Measurements from ENCODE around the gene MYOZ3.

The MYOZ3 gene

DNA sequence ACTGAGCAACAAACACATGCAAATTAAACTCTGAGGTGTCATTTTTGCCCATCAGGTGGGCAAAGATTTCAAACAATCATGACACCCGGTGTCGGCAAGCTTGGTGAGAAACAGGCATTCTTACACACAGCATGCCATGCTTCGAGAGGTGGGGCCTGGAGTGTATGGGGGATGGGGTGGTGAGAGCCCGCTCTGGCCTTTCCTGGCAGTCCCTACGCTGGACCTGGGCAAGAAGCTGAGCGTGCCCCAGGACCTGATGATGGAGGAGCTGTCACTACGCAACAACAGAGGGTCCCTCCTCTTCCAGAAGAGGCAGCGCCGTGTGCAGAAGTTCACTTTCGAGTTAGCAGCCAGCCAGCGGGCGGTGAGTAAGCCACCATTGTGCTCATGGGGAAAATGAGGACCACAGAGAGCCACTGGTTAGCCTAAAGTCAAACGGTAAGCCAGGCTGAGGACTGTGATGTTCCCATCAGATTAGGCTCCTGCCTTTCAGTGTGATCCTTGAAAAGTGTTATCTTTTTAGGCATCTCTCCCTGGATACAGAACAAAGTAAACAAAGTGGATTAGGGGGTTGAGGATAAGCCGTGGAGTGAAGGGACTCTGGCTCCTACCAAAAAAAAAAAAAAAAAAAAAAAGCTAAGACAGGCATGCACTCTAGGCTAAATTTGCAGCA, 9.4 kb downstream of the MYOZ3 start:
- Histone ChIP-seq H3K27me3 (ENCODE audit: insufficient read depth, low read length) (no peaks in the 10 kb centered on the region; the same call in 1 of the 2 replicates), H3K4me1 (ENCODE audit: insufficient read depth, low read length) (peaks cover 20% of the 10 kb centered on the region; the same call in 1 of the 2 replicates), H3K9me3 (ENCODE audit: insufficient read depth, low read depth, low read length) (no peaks in the 10 kb centered on the region), H3K4me3 (ENCODE audit: low read length) (peak overlapping the region; percentile 77; the same call in 1 of the 2 replicates), H3K9ac (ENCODE audit: low read depth, low read length) (peak overlapping the region; percentile 93; the same call in 1 of the 2 replicates), H3K36me3 (ENCODE audit: insufficient read depth, low read depth, low read length) (peaks cover 9% of the 10 kb centered on the region; the same call in 1 of the 2 replicates), H3K27ac (ENCODE audit: low read length) (no peak overlapping the region)

DNA sequence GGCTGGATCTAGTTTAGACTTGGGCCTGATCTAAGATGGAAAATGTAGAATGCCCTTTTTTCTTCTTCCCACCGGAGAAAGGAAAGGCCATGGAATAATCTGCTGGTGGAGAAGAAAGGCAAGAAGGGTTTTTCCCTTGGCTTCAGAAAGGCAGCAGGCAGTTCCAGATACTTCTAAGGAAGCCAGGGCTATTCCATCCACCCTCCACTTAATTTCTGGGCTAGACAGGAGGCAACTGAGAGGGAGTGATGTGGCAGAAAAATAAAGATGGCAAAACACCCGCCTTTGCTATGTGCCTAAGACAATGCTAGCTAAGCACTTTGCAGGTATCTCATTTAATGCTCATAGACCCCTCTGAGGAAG, 9.9 kb downstream of the MYOZ3 start:
- H3K9ac ChIP-seq (ENCODE audit: low read depth, low read length) = peak overlapping the region; percentile 93; the same call in 1 of the 2 replicates
- no peak overlapping the region for H3K27ac ChIP-seq (ENCODE audit: low read length)
- H3K9me3 ChIP-seq (ENCODE audit: insufficient read depth, low read depth, low read length) = no peaks in the 10 kb centered on the region
- H3K36me3 ChIP-seq (ENCODE audit: insufficient read depth, low read depth, low read length) = peaks cover 9% of the 10 kb centered on the region; the same call in 1 of the 2 replicates
- H3K4me3 ChIP-seq (ENCODE audit: low read length) = peak overlapping the region; percentile 77
- peaks cover 20% of the 10 kb centered on the region; the same call in 1 of the 2 replicates for H3K4me1 ChIP-seq (ENCODE audit: insufficient read depth, low read length)
- H3K27me3 ChIP-seq (ENCODE audit: insufficient read depth, low read length) = no peaks in the 10 kb centered on the region; the same call in 1 of the 2 replicates

DNA sequence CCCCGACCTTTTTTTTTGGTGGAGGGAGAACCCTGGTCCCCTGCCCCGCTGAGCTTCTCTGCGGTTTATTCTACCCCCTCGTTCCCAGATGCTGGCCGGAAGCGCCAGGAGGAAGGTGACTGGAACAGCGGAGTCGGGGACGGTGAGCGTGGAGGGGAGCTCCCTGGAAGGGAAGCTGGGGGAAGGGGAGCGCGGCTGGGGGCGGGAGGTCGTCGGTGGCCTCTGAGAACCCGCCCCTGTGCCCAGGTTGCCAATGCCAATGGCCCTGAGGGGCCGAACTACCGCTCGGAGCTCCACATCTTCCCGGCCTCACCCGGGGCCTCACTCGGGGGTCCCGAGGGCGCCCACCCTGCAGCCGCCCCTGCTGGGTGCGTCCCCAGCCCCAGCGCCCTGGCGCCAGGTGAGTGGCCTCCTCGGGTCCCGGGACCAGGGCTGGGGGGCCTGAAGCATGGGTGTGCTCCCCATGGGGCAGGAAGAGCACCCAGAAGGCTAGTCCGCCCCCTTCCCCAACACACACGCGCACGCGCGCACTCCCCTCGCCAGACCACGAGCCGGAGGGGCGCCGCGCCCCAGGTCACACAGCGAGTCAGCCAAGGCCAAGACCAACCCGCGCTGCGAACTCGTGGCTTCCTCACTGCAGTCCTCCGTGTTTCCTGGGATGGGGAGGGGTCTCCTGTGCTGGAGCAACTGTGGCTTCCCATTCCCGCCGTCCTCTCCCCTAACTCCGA, 10.6 kb downstream of the MYOZ3 start:
- Histone ChIP-seq H3K9me3 (ENCODE audit: insufficient read depth, low read depth, low read length) (no peaks in the 10 kb centered on the region), H3K27me3 (ENCODE audit: insufficient read depth, low read length) (no peaks in the 10 kb centered on the region; the same call in 1 of the 2 replicates), H3K36me3 (ENCODE audit: insufficient read depth, low read depth, low read length) (peaks cover 11% of the 10 kb centered on the region; the same call in 1 of the 2 replicates), H3K4me1 (ENCODE audit: insufficient read depth, low read length) (peaks cover 20% of the 10 kb centered on the region; the same call in 1 of the 2 replicates), H3K27ac (ENCODE audit: low read length) (peak overlapping the region; percentile 79), H3K4me3 (ENCODE audit: low read length) (peak overlapping the region; percentile 77), H3K9ac (ENCODE audit: low read depth, low read length) (peak overlapping the region; percentile 93)

DNA sequence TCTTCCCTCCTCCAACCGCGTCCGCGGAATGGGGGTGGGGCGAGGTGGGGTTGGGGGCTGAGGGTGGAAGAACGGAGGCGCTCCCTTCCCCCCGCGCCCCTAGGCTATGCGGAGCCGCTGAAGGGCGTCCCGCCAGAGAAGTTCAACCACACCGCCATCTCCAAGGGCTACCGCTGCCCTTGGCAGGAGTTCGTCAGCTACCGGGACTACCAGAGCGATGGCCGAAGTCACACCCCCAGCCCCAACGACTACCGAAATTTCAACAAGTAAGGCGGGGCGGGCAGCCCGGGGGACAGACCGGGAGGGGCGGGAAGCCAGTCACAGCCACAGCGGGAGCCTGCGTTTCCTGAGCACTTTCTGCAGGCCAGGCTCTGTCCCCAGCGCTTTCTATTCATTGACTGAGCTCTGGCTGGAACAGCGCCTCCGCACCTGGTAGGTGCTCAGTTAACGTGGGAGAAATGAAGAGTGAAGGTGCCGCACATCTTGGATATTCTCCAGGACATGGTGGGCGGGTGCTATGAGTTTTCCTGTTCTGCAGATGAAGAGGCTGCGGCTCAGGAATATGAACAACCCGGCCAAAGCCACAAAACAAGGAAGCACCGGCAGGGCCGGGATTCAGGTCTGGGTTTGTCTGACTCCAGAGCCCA, 11.3 kb downstream of the MYOZ3 start:
- no peaks in the 10 kb centered on the region; the same call in 1 of the 2 replicates for H3K27me3 ChIP-seq (ENCODE audit: insufficient read depth, low read length)
- H3K4me3 ChIP-seq (ENCODE audit: low read length) = peak overlapping the region; percentile 77
- H3K4me1 ChIP-seq (ENCODE audit: insufficient read depth, low read length) = peaks cover 20% of the 10 kb centered on the region; the same call in 1 of the 2 replicates
- peaks cover 14% of the 10 kb centered on the region; the same call in 1 of the 2 replicates for H3K36me3 ChIP-seq (ENCODE audit: insufficient read depth, low read depth, low read length)
- H3K9me3 ChIP-seq (ENCODE audit: insufficient read depth, low read depth, low read length) = no peaks in the 10 kb centered on the region
- H3K27ac ChIP-seq (ENCODE audit: low read length) = peak overlapping the region; percentile 79
- H3K9ac ChIP-seq (ENCODE audit: low read depth, low read length) = peak overlapping the region; percentile 93; the same call in 1 of the 2 replicates

DNA sequence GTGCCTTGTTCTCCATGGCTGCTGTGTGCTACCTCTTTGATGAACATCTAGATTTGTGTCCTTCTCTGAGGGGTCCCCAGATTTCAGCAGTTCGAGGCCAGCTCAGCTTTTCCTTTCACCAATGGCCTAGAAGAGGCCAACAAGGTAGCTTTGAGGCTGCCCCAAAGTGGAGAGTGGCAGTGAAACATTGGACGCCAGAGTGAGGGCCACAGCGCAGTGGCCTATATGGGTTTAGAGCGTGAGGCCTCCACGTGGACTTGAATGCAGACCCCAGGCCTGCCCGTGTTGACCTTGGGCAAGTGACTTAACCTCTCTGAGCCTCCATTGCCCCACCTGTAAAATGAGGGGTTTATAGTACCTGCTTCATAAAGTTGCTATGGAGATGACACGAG, 11.8 kb downstream of the MYOZ3 start:
- Histone ChIP-seq H3K4me3 (ENCODE audit: low read length) (peak overlapping the region; percentile 77), H3K9me3 (ENCODE audit: insufficient read depth, low read depth, low read length) (no peaks in the 10 kb centered on the region), H3K27ac (ENCODE audit: low read length) (peak overlapping the region; percentile 79), H3K36me3 (ENCODE audit: insufficient read depth, low read depth, low read length) (peaks cover 12% of the 10 kb centered on the region; the same call in 1 of the 2 replicates), H3K27me3 (ENCODE audit: insufficient read depth, low read length) (no peaks in the 10 kb centered on the region; the same call in 1 of the 2 replicates), H3K9ac (ENCODE audit: low read depth, low read length) (peak overlapping the region; percentile 93; the same call in 1 of the 2 replicates), H3K4me1 (ENCODE audit: insufficient read depth, low read length) (peaks cover 20% of the 10 kb centered on the region; the same call in 1 of the 2 replicates)

DNA sequence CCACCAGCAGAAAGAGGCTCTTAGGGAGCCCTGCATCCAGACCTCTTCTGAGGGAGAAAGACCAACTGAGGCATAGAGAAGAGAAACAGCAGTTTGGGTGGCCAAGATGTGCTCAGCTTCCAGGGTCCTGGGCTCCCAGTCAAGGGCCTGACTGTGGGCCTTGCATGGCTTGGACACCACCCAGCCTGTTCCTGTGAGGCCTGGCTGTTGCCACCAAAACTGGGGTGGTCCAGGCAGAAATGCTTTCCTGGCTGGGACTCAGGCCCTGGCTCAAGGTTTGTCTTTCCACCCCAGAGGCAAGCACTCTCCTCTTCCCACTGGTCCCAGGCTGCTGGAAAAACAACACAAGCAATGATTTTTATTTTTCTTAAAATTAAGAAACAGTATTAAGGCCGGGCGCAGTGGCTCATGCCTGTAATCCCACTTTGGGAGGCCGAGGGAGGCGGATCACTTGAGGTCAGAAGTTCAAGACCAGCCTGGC, 13.3 kb downstream of the MYOZ3 start:
- Histone ChIP-seq H3K4me3 (ENCODE audit: low read length) (no peak overlapping the region), H3K9ac (ENCODE audit: low read depth, low read length) (no peak overlapping the region), H3K4me1 (ENCODE audit: insufficient read depth, low read length) (peaks cover 20% of the 10 kb centered on the region; the same call in 1 of the 2 replicates), H3K27me3 (ENCODE audit: insufficient read depth, low read length) (no peaks in the 10 kb centered on the region; the same call in 1 of the 2 replicates), H3K36me3 (ENCODE audit: insufficient read depth, low read depth, low read length) (peaks cover 4% of the 10 kb centered on the region; the same call in 1 of the 2 replicates), H3K9me3 (ENCODE audit: insufficient read depth, low read depth, low read length) (no peaks in the 10 kb centered on the region), H3K27ac (ENCODE audit: low read length) (no peak overlapping the region)

DNA sequence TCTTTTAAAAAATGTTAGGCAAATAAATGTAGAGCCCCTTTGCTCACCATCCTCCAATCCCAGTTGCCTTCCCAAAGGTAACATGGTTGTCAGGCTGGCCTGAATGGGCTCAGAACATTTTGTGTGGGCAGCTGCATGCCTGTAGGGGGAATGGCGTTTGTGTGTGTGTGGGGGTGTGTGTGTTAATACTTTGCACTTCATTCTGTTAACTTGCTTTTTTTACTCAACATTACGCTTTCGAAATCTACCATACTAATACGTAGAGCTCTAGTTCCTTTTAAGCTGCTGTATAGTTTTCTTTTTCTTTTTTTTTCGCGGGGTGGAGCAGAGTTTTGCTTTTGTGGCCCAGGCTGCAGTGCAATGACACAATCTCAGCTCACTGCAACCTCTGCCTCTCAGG, 14.0 kb downstream of the MYOZ3 start:
- Histone ChIP-seq H3K9me3 (ENCODE audit: insufficient read depth, low read depth, low read length) (no peaks in the 10 kb centered on the region), H3K36me3 (ENCODE audit: insufficient read depth, low read depth, low read length) (peaks cover 4% of the 10 kb centered on the region; the same call in 1 of the 2 replicates), H3K4me1 (ENCODE audit: insufficient read depth, low read length) (peaks cover 20% of the 10 kb centered on the region; the same call in 1 of the 2 replicates), H3K27ac (ENCODE audit: low read length) (no peak overlapping the region), H3K9ac (ENCODE audit: low read depth, low read length) (no peak overlapping the region), H3K27me3 (ENCODE audit: insufficient read depth, low read length) (no peaks in the 10 kb centered on the region; the same call in 1 of the 2 replicates), H3K4me3 (ENCODE audit: low read length) (no peak overlapping the region)

DNA sequence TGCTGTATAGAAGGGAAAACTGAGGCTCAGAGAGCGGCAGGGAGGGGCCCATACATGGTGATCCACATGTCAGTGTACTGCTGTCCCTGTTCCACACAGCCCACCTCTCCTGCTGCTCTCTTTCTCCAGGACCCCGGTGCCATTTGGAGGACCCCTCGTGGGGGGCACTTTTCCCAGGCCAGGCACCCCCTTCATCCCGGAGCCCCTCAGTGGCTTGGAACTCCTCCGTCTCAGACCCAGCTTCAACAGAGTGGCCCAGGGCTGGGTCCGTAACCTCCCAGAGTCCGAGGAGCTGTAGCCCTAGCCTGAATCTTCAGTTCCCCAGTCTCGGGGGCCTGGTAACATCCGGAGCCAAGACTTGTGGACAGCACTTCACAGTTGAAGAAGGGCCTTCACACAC, 15.5 kb downstream of the MYOZ3 start:
- no peaks in the 10 kb centered on the region; the same call in 1 of the 2 replicates for H3K27me3 ChIP-seq (ENCODE audit: insufficient read depth, low read length)
- H3K36me3 ChIP-seq (ENCODE audit: insufficient read depth, low read depth, low read length) = peaks cover 4% of the 10 kb centered on the region; the same call in 1 of the 2 replicates
- H3K4me1 ChIP-seq (ENCODE audit: insufficient read depth, low read length) = peaks cover 9% of the 10 kb centered on the region; the same call in 1 of the 2 replicates
- no peak overlapping the region for H3K4me3 ChIP-seq (ENCODE audit: low read length)
- no peak overlapping the region for H3K27ac ChIP-seq (ENCODE audit: low read length)
- H3K9ac ChIP-seq (ENCODE audit: low read depth, low read length) = no peak overlapping the region
- H3K9me3 ChIP-seq (ENCODE audit: insufficient read depth, low read depth, low read length) = no peaks in the 10 kb centered on the region

DNA sequence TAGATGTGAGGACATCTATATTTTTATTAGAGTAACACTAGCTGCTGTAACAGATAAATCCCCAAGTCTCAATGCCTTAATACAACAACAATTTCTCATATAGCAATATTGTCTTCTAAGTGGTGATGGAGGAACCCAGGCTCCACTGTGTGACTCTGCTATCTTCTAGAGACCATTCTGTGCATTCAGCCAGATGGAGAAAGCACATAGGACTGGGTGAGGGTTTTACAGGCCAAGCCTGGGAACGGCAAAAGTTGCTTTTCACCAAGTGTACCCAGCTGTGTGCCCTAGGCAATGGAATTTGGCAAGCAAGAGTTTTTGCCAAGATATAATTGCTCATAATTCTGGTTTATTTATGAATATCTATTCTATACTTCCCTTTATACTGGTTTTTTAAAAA, 28.1 kb downstream of the MYOZ3 start:
- Histone ChIP-seq H3K27me3 (ENCODE audit: insufficient read depth, low read length) (no peaks in the 10 kb centered on the region), H3K27ac (ENCODE audit: low read length) (no peak overlapping the region), H3K36me3 (ENCODE audit: insufficient read depth, low read depth, low read length) (peaks cover 40% of the 10 kb centered on the region), H3K9me3 (ENCODE audit: insufficient read depth, low read depth, low read length) (no peaks in the 10 kb centered on the region), H3K9ac (ENCODE audit: low read depth, low read length) (no peak overlapping the region), H3K4me1 (ENCODE audit: insufficient read depth, low read length) (no peaks in the 10 kb centered on the region), H3K4me3 (ENCODE audit: low read length) (no peak overlapping the region)

DNA sequence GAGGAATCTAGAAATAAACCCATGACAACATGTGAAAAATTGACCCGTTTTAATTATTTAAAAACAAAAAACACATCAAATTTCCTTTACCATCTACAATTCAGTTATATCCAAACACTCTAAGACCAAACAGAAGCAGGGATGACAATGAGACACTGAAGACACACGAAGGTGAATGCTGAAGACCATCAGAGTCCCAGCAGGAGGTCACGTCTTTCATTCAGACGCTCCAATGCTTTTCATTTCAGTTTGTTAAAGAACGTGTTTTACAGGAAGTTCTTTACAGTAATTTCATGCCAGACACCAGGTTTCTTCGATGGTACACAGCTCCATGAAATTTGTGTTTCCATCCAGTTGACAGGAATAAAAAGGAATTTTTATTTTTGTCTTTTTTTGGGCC, 29.7 kb downstream of the MYOZ3 start:
- no peaks in the 10 kb centered on the region for H3K9me3 ChIP-seq (ENCODE audit: insufficient read depth, low read depth, low read length)
- H3K27me3 ChIP-seq (ENCODE audit: insufficient read depth, low read length) = no peaks in the 10 kb centered on the region
- no peak overlapping the region for H3K4me3 ChIP-seq (ENCODE audit: low read length)
- no peak overlapping the region for H3K27ac ChIP-seq (ENCODE audit: low read length)
- no peak overlapping the region for H3K9ac ChIP-seq (ENCODE audit: low read depth, low read length)
- H3K4me1 ChIP-seq (ENCODE audit: insufficient read depth, low read length) = no peaks in the 10 kb centered on the region
- H3K36me3 ChIP-seq (ENCODE audit: insufficient read depth, low read depth, low read length) = peaks cover 56% of the 10 kb centered on the region

DNA sequence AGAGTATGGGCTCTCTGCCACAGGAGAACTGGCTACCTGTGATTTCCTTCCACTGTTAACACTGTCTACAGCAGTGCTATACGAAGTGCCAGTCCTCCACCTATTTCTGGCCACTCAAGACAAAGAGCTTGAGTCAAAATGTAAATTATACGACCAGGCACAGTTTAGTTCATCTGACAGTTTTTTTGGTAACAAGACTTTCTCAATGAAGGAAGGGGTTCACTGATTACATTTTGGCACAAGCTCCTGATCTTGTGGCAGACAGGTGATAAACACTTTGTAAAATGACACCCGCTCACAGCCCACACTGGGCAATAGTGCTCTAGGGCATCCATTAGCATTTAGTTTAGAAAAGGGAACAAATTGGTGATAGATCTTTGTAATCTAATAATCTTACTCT, 31.2 kb downstream of the MYOZ3 start:
- Histone ChIP-seq H3K27ac (ENCODE audit: low read length) (no peak overlapping the region), H3K27me3 (ENCODE audit: insufficient read depth, low read length) (no peaks in the 10 kb centered on the region), H3K9me3 (ENCODE audit: insufficient read depth, low read depth, low read length) (no peaks in the 10 kb centered on the region), H3K4me1 (ENCODE audit: insufficient read depth, low read length) (no peaks in the 10 kb centered on the region), H3K4me3 (ENCODE audit: low read length) (no peak overlapping the region), H3K36me3 (ENCODE audit: insufficient read depth, low read depth, low read length) (peaks cover 71% of the 10 kb centered on the region), H3K9ac (ENCODE audit: low read depth, low read length) (no peak overlapping the region)
